Adrenal gland (tissue), 12 donors: ENCODE measurements around the gene ZNF638. TPM values are rescaled to one million over a fixed set of nuclear protein-coding genes. Genes with fewer than 3 reads are reported as not detected.

Source experiments
- DNase-seq, 7 donors: peaks; one replicate each; pipeline ENCODE4 v3.0.0-alpha.2; 2019 to 2020
- H3K27ac ChIP-seq, 5 donors: fragments of 200-600 bp; sonication (generic) in 4 of 5; 1 replicate in 3 of 5; 2 replicates in 2 of 5; pipeline versions ENCODE4 v1.5.1 to v1.8.0; 2016 to 2020; ENCODE audit warnings: mild to moderate bottlenecking in 1 of 5
- H3K27me3 ChIP-seq: fragments of 200-600 bp; 2 replicates; pipeline ENCODE4 v1.8.0; 2021
- H3K36me3 ChIP-seq, 2 donors: fragments of 200-600 bp; replicated peaks in 1 of 2; 1 replicate in 1 of 2; 2 replicates in 1 of 2; pipeline versions ENCODE4 v1.5.1 to v1.8.0; 2018 to 2022
- H3K4me1 ChIP-seq, 2 donors: fragments of 200-600 bp; replicated peaks in 1 of 2; 1 replicate in 1 of 2; 2 replicates in 1 of 2; pipeline versions ENCODE4 v1.5.1 to v1.8.0; 2018 to 2021
- H3K4me3 ChIP-seq, 4 donors: fragments of 200-600 bp; sonication (generic) in 3 of 4; one replicate each; pipeline ENCODE4 v1.5.1; 2016 to 2018
- H3K9me3 ChIP-seq, 3 donors: fragments of 200-600 bp; sonication (generic) in 1 of 3; replicated peaks in 1 of 3; 1 replicate in 2 of 3; 2 replicates in 1 of 3; pipeline versions ENCODE4 v1.5.1 to v1.8.0; 2016 to 2021
- POLR2A ChIP-seq, 2 donors: fragments of 450-650 bp; IDR thresholded peaks; one replicate each; pipeline ENCODE4 v1.6.1; 2017; ENCODE audit warnings: antibody characterized with exemption in 2 of 2, mild to moderate bottlenecking in 2 of 2, moderate library complexity in 1 of 2
- WGBS, 4 donors: extraction: QIAGEN DNeasy Blood & Tissue Kit in 2 of 4; methylation state at CpG; one replicate each; pipeline versions ENCODE4 v1.1.5 to v1.1.7; 2013 to 2017; 5-methylcytosine and 5-hydroxymethylcytosine counted together
- intact Hi-C, 2 donors: fragments of 100-400 bp; cut with DNase I; formaldehyde crosslinking; loops; one replicate each; pipeline versions ENCODE4 v1.14.1 to v1.15.0; 2022 to 2023
- polyA plus RNA-seq, 3 donors: library from polyadenylated mRNA; stranded (reverse); fragments of 200-250 nt in 2 of 3; fragments of 350-450 nt in 1 of 3; fragmentation: Illumina TruSeq in 1 of 3; extraction: RNeasy Lipid Tissue Mini Kit (QIAGEN cat#74804) in 1 of 3; gene quantifications; one replicate each; pipeline ENCODE4 v1.2.3, GENCODE V29; 2013 to 2014
- total RNA-seq, 9 donors: library from RNA; depleted of rRNA in 4 of 9; stranded (reverse); fragments of >200 nt in 4 of 9; fragments of 120-200 nt in 1 of 9; fragmentation: NEBNext Ultra II Directional in 1 of 9; extraction: Animal tissue kit (Norgen Biotek cat#: 25700) in 1 of 9; gene quantifications; one replicate each; pipeline versions ENCODE4 v1.1.0 to v1.2.4, GENCODE V29; 2013 to 2023
- TF ChIP-seq, protein P1 (sequence below), 6 experiments: fragments of 450-650 bp in 4 of 6; fragments of 200-600 bp in 2 of 6; sonication (generic) in 1 of 6; IDR thresholded peaks; 1 replicate in 5 of 6; 2 replicates in 1 of 6; pipeline versions ENCODE4 v1.5.1 to v1.8.0; 2016 to 2021; ENCODE audit warnings: antibody characterized with exemption in 6 of 6, mild to moderate bottlenecking in 2 of 6, moderate library complexity in 1 of 6
- donor health status: healthy with polysubstance abuse.
- donor health status: Bipolar disorder and iron deficiency.
- donor health status: DM: yes; HTN: yes; CAD: no.
- donor health status: DM: no; HTN: no; CAD: no.
- donor health status: DM: no; HTN: no; CAD: no.
- donor health status: DM: yes; HTN: yes; CAD: no.

Gene ZNF638
- total and polyA plus RNA-seq, 12 donors: 60.1 to 525 (median 139) TPM

DNA sequence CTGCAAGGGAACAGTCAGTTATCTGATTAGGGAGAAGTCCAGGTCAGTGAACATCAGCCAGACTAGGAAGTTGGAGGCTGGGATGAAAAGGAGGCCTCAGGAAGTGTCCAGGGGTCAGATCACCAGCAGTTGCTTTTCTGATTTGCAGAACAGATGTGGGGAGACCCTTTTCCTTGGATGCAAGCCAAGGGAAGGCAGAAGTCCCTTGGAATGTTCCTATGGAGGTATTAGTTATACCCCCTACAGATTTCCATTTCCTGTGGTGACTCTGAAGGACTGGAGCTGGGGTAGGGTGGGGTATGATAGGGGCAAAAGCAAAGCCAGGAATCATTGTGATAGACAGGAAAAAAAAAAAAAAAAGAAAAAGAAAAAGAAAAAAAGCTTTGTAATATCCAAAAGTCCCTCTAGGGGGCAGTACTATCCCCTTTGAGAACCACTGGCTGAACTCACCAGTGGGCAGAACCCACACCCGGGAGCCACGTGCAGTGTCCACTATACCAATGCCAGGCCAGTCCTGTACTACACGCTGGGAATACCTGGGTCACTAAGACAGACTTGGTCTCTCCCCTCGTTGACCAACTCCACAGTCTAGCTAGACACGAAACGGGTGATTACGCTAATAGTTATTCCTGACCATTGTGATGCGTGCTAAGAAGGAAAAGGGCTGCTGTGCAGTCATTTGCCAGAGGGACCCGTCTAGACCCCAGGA lies 129.2 kb downstream of the ZNF638 start:
- no peak for TF ChIP-seq POLR2A (IDR thresholded peaks at IDR 0.05)
- TF ChIP-seq, protein P1, sequence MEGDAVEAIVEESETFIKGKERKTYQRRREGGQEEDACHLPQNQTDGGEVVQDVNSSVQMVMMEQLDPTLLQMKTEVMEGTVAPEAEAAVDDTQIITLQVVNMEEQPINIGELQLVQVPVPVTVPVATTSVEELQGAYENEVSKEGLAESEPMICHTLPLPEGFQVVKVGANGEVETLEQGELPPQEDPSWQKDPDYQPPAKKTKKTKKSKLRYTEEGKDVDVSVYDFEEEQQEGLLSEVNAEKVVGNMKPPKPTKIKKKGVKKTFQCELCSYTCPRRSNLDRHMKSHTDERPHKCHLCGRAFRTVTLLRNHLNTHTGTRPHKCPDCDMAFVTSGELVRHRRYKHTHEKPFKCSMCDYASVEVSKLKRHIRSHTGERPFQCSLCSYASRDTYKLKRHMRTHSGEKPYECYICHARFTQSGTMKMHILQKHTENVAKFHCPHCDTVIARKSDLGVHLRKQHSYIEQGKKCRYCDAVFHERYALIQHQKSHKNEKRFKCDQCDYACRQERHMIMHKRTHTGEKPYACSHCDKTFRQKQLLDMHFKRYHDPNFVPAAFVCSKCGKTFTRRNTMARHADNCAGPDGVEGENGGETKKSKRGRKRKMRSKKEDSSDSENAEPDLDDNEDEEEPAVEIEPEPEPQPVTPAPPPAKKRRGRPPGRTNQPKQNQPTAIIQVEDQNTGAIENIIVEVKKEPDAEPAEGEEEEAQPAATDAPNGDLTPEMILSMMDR (IDR thresholded peaks at IDR 0.05): peak; percentile 12 to 61 (median 36)
- Histone ChIP-seq H3K4me3 (no peak overlapping the region), H3K9me3 (no peaks in the 10 kb centered on the region), H3K36me3 (no peaks in the 10 kb centered on the region), H3K27ac (no peak overlapping the region), H3K4me1 (peaks cover 0 to 2% of the 10 kb centered on the region in 2 donors), H3K27me3 (peaks cover 6% of the 10 kb centered on the region)
- 56 to 70% (median 61%) methylated on average over 8 to 9 of the region's 9 CpGs for WGBS, 4 donors
- intact Hi-C loops: no loop called here
- DNase-seq: peak in 3 of 7 donors; percentile 29 to 59 (median 30)

DNA sequence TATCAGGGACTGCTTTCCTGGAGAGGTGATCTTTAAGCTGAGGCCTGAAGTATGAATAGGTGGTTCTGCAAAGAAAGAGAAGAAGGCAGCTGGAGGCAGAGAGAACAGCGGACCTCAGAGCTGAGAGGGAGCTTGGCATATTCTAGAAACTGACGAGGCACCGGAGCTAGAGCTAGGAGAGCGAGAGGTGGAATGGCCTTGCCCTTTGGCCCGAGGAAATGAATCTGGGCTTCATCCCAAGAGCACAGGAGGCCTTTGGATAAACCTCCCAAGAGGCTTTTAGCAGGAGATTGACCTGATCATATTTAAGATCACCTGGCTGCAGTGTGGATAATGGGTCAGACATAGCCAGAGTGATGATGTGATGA lies 129.7 kb downstream of the ZNF638 start:
- intact Hi-C loops: no loop called here
- H3K4me3 ChIP-seq: no peak overlapping the region
- no peak overlapping the region for H3K27ac ChIP-seq
- WGBS, 4 donors: 29 to 52% (median 38%) methylated on average over 5 of the region's 5 CpGs
- peak in 2 of 7 donors; percentile 20 to 48 for DNase-seq
- TF ChIP-seq, protein P1 (IDR thresholded peaks at IDR 0.05): no peak
- TF ChIP-seq POLR2A (IDR thresholded peaks at IDR 0.05): no peak
- no peaks in the 10 kb centered on the region for H3K9me3 ChIP-seq
- H3K27me3 ChIP-seq: peaks cover 11% of the 10 kb centered on the region
- H3K36me3 ChIP-seq: no peaks in the 10 kb centered on the region
- H3K4me1 ChIP-seq: peaks cover 3 to 7% of the 10 kb centered on the region in 2 donors

DNA sequence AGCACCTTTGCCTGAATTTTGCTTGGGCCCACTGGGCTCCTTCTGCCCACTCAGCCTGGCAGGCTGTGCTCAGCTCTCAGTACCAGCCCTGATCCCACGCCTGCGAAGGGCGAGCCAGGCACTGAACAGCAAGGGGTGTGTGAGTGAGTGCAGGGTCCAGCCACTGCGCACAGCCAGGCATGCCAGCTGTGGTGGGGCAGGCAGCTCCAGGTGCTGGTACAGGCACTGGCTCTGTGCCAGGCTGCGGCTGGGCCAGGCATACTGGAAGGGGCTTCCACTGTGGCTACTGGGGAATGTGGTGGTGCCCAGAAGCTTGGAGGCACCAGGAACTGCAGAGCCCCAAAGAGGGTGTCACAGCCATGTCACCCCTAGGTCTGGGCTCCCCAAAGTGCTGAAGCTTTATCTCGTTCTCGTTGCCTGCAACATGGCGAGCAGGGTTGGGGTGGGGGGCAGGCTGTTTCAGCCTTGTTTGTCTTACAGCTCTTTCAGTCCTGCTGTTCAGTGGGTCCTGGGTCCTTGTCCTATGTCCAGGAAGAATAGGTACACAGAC lies 130.5 kb downstream of the ZNF638 start:
- no peaks in the 10 kb centered on the region for H3K36me3 ChIP-seq
- intact Hi-C loops: no loop called here
- H3K4me1 ChIP-seq: peaks cover 5 to 9% of the 10 kb centered on the region in 2 donors
- no peak overlapping the region for H3K4me3 ChIP-seq
- H3K27ac ChIP-seq: no peak overlapping the region
- peaks cover 12% of the 10 kb centered on the region for H3K27me3 ChIP-seq
- no peaks in the 10 kb centered on the region for H3K9me3 ChIP-seq
- 84 to 97% (median 89%) methylated on average over 5 to 8 of the region's 8 CpGs for WGBS, 4 donors
- peak in 1 of 7 donors; percentile 43 for DNase-seq
- no peak for TF ChIP-seq POLR2A (IDR thresholded peaks at IDR 0.05)
- TF ChIP-seq, protein P1 (IDR thresholded peaks at IDR 0.05): no peak

DNA sequence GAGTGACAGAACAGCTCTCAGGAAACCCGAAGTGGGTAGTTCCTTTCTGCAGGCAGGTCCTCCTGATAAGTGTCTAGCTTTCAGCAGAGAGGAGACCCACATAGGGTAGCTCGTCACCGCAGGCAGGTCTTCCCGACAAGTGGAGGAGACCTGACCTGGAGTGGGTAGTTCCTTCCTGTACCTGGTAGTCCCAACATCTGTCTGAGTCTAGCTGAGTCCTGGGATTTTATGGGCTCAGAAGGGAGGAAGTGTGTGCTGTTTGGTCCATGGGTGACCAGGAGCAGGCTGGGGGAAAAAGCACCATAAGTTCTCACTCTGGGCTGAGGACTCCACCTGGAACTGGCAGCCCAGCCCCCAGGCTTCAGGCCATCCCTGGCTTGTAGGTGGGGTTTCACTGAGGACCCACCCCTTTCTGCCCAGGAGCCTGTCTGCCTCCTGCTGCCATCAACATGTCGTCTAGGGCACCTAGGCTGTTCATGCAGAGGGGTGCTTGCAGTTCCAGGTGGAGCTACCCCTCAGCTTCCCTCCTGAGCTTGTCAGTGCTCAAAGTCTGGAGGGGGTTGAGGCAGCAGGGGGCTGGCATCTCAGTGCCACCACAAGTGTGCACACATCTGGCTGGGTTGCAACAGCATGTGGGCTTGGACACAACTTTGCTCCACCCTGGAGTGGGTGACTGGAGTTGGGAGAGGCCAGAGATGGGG lies 131.2 kb downstream of the ZNF638 start:
- no peak for DNase-seq

More for the DNA sequence above, 131.2 kb downstream of the ZNF638 start:
- peaks cover 12% of the 10 kb centered on the region for H3K27me3 ChIP-seq
- 85 to 93% (median 89%) methylated on average over 2 to 5 of the region's 5 CpGs for WGBS, 4 donors
- no peak overlapping the region for H3K27ac ChIP-seq
- no peaks in the 10 kb centered on the region for H3K9me3 ChIP-seq
- H3K36me3 ChIP-seq: no peaks in the 10 kb centered on the region
- H3K4me3 ChIP-seq: no peak overlapping the region
- TF ChIP-seq, protein P1 (IDR thresholded peaks at IDR 0.05): no peak
- TF ChIP-seq POLR2A (IDR thresholded peaks at IDR 0.05): no peak
- peaks cover 5 to 9% of the 10 kb centered on the region in 2 donors for H3K4me1 ChIP-seq
- intact Hi-C loops: no loop called here
